Measurements from ENCODE around the gene AFAP1L2.

DNA sequence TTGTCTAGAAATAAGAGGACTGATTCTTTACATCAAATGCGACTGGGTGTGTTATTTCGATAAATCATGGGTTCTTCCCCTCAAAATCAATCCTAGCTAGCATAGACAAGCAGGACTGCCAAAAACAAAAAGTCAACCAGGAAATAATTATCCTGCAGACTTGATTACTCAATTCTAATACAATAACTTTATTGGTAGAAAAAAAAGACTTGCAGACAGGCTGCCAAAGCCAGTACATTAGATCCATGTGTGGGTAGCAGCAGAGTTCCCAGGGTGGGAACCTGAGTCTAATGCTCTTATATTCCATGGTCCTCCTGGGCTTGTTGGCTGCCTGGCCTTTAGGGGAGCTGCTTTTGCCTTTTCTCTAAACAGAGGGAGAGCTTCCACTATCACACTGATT lies 7.8 kb downstream of the AFAP1L2 start:
- TF ChIP-seq POLR2A (IDR thresholded peaks at IDR 0.05) (no peak), CTCF (IDR thresholded peaks at IDR 0.05) (no peak)

Data from vagina (tissue), 2 donors.